ENCODE results near the gene PPP2R5C.

Gene PPP2R5C

GRCh38 chr14:101844219-101844618 is 82.7 kb downstream of the PPP2R5C start:
- no peak for DNase-seq

GRCh38 chr14:101844751-101845150 is 83.2 kb downstream of the PPP2R5C start:
- DNase-seq = no peak

GRCh38 chr14:101845496-101845895 is 84.0 kb downstream of the PPP2R5C start:
- DNase-seq = no peak

- DNase-seq = no peak
These were observed 84.4 kb downstream of the PPP2R5C start for GRCh38 chr14:101845896-101846295.

GRCh38 chr14:101849125-101849524 is 87.6 kb downstream of the PPP2R5C start:
- no peak for DNase-seq

- DNase-seq = no peak
These were observed 88.1 kb downstream of the PPP2R5C start for GRCh38 chr14:101849640-101850039.

- DNase-seq = no peak
These were observed 89.7 kb downstream of the PPP2R5C start for GRCh38 chr14:101851183-101851582.

GRCh38 chr14:101851736-101852405 is 90.4 kb downstream of the PPP2R5C start:
- DNase-seq = peak; percentile 36

- DNase-seq = no peak
These were observed 91.3 kb downstream of the PPP2R5C start for GRCh38 chr14:101852785-101853184.

- no peak for DNase-seq
These were observed 92.0 kb downstream of the PPP2R5C start for GRCh38 chr14:101853455-101854018.

GRCh38 chr14:101854366-101854765 is 92.9 kb downstream of the PPP2R5C start:
- DNase-seq = no peak

GRCh38 chr14:101855958-101856357 is 94.4 kb downstream of the PPP2R5C start:
- DNase-seq = no peak

GRCh38 chr14:101856536-101856935 is 95.0 kb downstream of the PPP2R5C start:
- DNase-seq = no peak

GRCh38 chr14:101857226-101857625 is 95.7 kb downstream of the PPP2R5C start:
- DNase-seq = no peak

GRCh38 chr14:101858791-101859537 is 97.5 kb downstream of the PPP2R5C start:
- no peak for DNase-seq

- DNase-seq = no peak
These were observed 98.0 kb downstream of the PPP2R5C start for GRCh38 chr14:101859538-101859902.

GRCh38 chr14:101859958-101860357 is 98.4 kb downstream of the PPP2R5C start:
- DNase-seq = no peak

- no peak for DNase-seq
These were observed 100.0 kb downstream of the PPP2R5C start for GRCh38 chr14:101861464-101861863.

GRCh38 chr14:101862177-101862576 is 100.7 kb downstream of the PPP2R5C start:
- DNase-seq = no peak

- DNase-seq = no peak
These were observed 101.2 kb downstream of the PPP2R5C start for GRCh38 chr14:101862711-101863110.

GRCh38 chr14:101865288-101865687 is 103.8 kb downstream of the PPP2R5C start:
- DNase-seq = no peak

GRCh38 chr14:101867854-101868253 is 106.3 kb downstream of the PPP2R5C start:
- no peak for DNase-seq

GRCh38 chr14:101869217-101869616 is 107.7 kb downstream of the PPP2R5C start:
- no peak for DNase-seq

- no peak for DNase-seq
These were observed 108.9 kb downstream of the PPP2R5C start for GRCh38 chr14:101870273-101870939.

Data from SIG-M5 (cell line).